Stimulated activated CD4-positive, alpha-beta T cell treated with anti-CD3 and anti-CD28 coated beads, Interleukin-1b, Interleukin-23, amount 100 ng/mL, for 4 hours (primary cell): Measurements from ENCODE around the gene NRL.
"Not testable (repeated sequence)": the region's sequence is repeated elsewhere in the genome, so short reads cannot be mapped to it uniquely, and the experiment has no call there.

ENCODE experiments used
- DNase-seq, 2 donors: peaks; one replicate each; pipeline ENCODE4 v3.0.0-alpha.2; 2020; ENCODE audit warnings: low read depth in 2 of 2

The NRL gene

DNA sequence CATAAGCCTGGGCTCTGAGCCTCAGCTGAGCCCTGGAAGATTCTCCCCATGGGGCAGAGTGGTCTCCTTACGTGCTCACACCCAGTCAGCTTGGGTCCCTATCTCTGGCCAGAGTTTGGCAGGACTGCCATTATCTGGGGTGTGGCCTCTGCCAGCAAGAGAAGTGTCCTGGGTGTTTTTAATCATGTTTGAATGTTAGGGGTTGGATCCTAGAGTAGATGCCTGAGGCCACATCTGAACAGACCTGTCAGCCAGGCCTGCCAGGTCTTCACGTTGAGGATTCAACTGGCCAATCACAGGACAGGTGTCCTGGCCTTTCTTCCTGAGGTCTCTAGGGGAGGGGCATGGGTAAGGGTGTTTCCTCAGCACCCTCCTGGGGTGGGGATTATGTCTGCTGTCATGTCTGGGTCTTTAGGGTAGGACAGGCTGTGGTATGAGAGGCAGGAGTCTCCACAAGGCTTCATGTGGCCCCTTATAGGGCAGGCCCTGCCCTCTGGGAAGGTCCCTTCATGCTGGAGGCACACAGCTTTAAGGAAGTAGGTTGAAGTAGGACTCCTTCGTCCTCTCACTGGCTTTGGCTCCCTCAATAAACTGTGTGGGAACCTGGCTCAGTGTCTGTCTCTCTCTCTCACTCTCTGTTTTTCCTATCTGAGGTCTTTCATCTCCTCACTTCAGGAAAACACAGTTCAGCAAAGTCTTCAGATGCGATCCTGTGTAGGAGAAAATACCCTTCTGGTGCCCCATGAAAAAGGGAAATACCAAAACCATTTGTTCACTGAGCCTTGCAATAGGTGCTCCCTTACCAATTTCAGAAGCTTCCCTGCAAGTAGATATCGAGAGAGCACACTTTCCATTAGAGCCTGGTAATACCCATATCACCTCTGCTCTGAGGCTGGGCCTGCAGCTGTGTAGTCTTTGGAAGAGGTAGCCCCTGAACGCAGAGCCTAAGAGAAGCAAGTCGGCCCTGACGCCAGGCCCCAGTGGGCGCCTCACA is 9.0 kb upstream of the NRL start:
- no peak for DNase-seq

GRCh38 chr14:24122898-24123297 is 8.1 kb upstream of the NRL start:
- DNase-seq, result no peak

DNA sequence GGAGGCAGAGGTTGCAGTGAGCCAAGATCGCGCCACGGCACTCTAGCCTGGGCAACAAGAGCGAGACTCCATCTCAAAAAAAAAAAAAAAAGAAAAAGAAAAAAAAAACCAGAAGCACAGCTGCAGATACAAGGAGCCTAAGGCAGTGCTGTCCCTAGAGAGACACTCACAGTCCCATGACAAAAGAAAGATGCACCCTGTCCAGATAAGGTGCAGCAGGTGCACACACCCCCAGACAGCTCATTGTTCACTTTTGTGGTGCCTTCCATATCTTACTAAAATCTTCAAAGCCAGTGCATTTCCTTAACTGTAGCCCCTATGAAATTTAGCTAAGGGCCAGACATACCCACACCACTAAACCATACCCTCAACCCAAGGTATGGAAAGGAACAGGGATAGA is 7.7 kb upstream of the NRL start:
- no peak for DNase-seq

DNA sequence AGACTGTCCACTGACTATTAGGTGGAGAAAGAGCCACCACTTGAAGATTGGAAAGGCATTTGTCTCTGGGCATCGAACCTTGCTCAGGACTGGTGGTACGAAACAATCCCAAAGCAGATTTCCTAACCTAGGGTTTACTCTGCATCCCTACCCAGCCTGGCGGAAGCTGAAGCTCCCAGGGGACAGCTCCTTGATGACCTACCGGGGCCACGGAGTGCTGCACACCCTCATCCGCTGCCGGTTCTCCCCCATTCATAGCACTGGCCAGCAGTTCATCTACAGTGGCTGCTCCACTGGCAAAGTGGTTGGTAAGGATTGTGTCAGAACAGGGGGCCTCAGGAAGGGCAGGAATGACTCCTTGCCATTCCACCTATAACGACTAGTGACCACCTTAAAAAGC is 6.5 kb upstream of the NRL start:
- DNase-seq, result no peak

- no peak for DNase-seq
These were observed 4.9 kb upstream of the NRL start for GRCh38 chr14:24119691-24120090.

- DNase-seq, result no peak
These were observed 2.4 kb upstream of the NRL start for GRCh38 chr14:24117179-24117578.

GRCh38 chr14:24116128-24116814 is 1.5 kb upstream of the NRL start:
- no peak for DNase-seq

DNA sequence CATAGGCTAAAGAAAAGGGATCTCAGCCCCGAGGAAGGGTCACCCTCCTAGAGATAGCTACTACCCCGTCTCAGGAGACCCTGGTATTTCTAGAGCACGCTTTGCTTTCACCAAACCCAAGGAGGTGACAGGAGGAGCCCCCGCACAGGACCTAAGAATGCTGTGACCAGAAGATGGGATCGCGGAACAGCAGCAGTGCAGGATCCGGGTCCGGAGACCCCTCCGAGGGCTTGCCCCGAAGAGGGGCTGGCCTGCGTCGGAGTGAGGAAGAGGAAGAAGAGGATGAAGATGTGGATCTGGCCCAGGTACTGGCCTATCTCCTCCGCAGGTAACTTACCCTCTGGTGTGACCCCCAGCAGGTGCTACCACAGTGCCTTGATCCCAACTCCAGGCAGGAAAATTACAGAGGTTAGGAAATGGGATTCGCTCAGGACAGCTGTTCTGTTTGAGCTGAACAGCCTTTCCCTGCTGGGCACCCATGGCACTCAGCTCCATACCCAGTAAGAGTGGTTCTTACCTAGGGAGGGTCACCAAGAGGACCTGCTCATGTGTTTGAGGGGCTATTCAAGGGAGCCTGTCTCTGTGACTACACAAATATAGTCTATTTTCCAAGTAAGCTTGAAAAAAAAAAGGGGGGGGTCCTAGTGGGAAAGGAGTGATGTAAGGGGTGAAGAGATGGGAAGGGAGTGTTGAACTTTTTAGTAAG is 826 bp upstream of the NRL start:
- no peak for DNase-seq

DNA sequence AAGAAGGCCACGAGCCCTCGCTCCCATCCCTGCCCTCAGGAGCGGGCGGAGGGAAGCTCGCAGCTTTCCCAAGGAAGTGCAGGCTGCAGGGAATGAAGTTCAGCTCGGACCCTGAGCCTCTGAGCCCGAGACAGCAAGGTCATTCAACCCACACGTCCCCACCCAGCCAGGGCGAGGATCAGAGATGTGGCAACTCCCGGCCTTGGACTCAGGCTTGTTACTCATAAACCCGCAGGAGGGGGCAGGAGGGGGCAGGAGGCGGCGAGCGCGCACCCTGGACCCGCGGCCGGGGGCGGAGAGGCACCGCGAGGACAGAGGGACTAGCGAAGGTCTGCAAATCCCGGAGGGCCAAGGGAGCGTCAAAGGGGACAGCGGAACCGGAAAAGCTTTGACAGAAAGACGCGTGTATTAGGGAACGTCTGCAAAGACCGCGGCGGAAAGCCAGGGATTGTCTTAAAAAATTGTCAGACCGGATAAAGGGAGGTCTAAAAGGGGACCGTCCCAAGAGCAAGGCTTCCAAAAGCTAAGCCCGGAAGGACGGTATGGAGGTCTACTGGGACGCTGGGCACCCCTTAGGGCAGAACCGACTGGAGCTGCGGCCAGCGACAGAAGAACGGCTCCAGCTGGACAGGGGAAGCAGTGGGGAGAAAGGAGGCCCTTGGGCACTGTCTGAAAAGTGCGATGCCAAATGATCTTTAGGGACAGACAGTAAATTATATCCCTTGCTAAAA is 783 bp downstream of the NRL start:
- peak; percentile 46 to 55 for DNase-seq

- DNase-seq, result no peak
These were observed 1.4 kb downstream of the NRL start for GRCh38 chr14:24113379-24113800.

DNA sequence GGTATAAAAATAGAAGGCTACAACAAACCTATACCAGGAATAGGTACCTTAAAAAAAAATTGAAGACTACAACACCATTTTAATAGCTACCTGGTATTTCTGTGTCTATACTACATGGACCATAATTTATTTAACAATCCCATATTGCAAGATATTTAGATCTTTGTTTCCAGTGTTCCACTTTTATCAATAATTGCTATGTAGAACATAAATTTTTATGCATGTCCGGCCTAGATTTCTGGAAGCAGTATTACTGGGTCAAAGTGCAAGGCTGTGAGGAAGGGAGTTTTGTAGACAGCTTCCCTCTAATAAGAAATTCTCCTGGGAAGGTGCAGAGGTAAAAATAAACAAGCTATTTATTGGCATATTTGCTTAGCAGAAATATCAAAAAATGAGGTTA is 4.2 kb downstream of the NRL start:
- DNase-seq, result no peak

DNA sequence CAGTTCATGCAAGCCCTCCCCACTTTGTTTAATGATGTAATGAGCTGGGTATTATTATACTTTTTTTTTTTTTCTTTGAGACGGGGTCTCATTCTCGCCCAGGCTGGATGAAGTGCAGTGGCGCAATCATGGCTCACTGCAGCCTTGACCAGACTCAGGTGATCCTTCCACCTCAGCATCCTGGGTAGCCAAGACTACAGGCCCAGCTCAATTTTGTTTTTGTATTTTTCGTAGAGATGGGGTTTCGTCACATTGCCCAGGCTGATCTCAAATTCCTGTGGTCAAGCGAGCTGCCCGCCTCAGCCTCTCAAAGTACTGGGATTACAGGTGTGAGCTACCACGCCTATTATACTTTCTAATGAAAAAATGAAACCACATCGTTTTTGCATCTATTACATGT is 4.7 kb downstream of the NRL start:
- DNase-seq, result no peak

DNA sequence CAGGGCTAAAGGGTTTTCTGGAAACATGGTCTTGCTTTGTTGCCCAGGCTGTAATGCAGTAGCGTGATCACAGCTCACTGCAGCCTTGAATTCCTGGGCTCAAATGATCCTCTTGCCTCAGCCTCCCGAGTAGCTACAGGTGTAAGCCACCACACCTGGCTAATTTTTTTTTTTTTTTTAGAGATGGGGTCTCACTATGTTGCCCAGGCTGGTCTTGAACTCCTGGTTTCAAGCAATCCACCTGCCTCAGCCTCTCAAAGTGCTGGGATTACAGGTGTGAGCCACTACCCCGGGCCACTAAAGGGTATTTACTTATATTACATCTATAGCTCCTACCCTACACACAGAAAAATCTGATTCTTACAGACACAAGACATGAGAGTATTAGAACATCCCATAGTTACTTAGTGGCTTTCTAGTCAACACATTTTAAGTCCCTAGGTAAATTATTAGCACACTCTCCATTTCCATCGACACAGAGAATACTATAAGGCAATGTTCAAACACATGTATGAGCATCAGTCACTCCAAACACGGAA is 6.3 kb downstream of the NRL start:
- DNase-seq, result no peak

- no peak for DNase-seq
These were observed 8.0 kb downstream of the NRL start for GRCh38 chr14:24106672-24107271.

DNA sequence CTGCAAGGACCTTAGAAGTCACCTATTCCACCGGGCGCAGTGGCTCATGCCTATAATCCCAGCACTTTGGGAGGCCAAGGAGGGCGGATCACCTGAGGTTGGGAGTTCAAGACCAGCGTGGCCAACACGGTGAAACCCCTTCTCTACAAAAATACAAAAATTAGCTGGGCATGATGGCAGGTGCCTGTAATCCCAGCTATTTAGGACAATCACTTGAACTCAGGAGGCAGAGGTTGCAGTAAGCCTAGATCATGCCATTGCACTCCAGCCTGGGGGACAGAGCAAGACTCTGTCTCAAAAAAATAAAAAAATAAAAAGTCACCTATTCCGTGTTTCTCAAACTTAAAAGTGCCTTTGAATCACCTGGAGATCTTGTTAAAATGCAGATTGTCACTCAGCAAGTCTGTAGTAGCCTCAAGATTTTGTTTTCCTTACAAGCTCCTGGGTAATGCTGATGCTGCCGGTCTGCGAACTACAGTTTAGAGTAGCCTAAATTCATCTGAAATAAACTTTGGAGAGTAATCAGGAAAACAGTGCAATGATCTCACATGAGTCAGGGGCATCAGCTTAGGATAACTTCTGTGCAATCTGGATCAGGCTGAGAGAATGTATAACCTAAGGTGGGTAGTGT is 9.0 kb downstream of the NRL start:
- not testable (repeated sequence) for DNase-seq

- no peak for DNase-seq
These were observed 11.3 kb downstream of the NRL start for GRCh38 chr14:24103451-24103850.

DNA sequence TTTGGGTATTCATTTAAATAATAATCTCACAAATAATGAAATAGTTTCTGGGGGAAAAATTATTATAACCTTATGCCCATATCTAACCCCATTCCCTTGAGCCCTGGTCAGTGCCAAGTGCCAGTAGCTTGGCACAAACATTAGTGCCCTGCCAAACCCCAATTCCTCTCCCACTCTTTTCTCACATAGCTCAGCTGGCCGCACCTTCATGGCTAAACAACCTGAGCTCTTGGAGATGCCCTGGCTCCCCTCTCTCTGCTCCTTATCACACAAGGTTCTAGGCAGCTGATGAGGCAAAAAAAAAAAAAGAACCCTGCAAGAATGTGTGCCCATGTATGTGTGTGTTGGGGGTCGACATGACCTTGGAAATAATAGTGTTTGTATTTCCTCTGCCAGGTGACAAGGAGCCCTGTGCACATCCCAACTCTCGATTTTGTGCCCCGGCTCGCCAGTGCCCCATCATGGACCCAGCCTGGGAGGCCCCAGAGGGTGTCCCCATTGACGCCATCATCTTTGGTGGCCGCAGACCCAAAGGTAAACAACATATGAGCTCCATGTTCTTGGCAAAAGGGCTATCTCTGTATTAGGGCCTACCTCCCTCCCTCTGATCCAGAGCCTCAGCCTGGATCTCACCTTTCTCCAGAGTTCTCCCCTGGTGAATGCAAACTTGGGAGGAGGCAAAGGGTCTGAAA is 12.2 kb downstream of the NRL start:
- DNase-seq, result no peak

DNA sequence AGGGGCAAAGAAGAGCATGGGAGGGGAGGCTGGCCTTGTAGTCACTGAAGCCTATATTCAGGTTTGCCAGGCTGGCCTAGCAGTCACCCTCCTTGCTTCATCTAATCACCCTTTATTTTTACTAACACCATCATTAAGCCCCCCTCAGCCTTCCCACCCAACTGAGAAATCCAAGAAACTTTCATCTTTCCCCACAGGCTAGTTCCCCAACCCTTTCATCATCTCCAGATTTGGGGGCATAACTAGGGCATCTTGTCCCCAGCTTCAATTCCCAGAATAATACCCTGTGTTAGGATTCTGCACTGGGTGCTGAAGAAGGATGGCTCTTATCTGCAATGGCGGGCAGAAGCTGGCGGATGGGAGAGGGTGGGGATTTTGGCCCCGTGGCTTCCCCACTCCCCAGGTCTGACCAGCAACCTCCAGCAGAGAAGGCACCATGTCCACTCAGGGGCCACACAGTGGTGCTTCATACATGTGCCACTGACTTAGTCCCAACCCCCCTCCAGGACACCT is 13.7 kb downstream of the NRL start:
- DNase-seq, result no peak

- DNase-seq, result no peak
These were observed 14.4 kb downstream of the NRL start for GRCh38 chr14:24100197-24100981.
